H1 (cell line): ENCODE measurements around the gene MAPKAP1. TPM values are rescaled to one million over a fixed set of nuclear protein-coding genes. Genes with fewer than 3 reads are reported as not detected.

Source experiments
- CTCF ChIA-PET: fragments of 300-600 bp; sonication (Branson Sonifier 250); formaldehyde crosslinking; loops from one replicate; lab custom pipeline; 2021; ENCODE audit not compliant: partially characterized antibody; lab: Charles Lee
- POLR2A ChIA-PET: fragments of 300-600 bp; sonication (Branson Sonifier 250); formaldehyde crosslinking; loops from one replicate; lab custom pipeline; 2021; ENCODE audit warnings: inconsistent platforms; ENCODE audit not compliant: partially characterized antibody; lab: Charles Lee
- DNase-seq, 2 experiments: peaks; one replicate each; pipeline versions ENCODE4 v3.0.0 to v3.0.0-alpha.2; 2010 to 2022; ENCODE audit warnings: low spot score in 2 of 2, low read depth in 1 of 2, mixed read lengths in 1 of 2
- FAIRE-seq: peaks from 2 replicates; lab custom pipeline; 2011; peaks lifted over from hg19 to GRCh38; lab: Jason Lieb, UNC
- H2AFZ ChIP-seq: 2 replicates; pipeline ENCODE4 v1.8.1; 2012; ENCODE audit warnings: low read length, inconsistent platforms
- H2AK5ac ChIP-seq: 2 replicates; pipeline ENCODE4 v1.6.1; 2013; ENCODE audit warnings: low read depth, low read length
- H2BK120ac ChIP-seq: replicated peaks from 2 replicates; pipeline ENCODE3; 2013; ENCODE audit warnings: low read depth, low read length, inconsistent platforms
- H2BK12ac ChIP-seq: 2 replicates; pipeline ENCODE4 v1.6.1; 2013; ENCODE audit warnings: low read depth, low read length
- H2BK15ac ChIP-seq: 2 replicates; pipeline ENCODE4 v1.6.1; 2013; ENCODE audit warnings: low read length
- H2BK20ac ChIP-seq: 2 replicates; pipeline ENCODE4 v1.6.1; 2013; ENCODE audit warnings: low read length
- H2BK5ac ChIP-seq: 2 replicates; pipeline ENCODE4 v1.6.1; 2013; ENCODE audit warnings: low read depth, low read length
- H3K14ac ChIP-seq: 2 replicates; pipeline ENCODE4 v1.6.1; 2013; ENCODE audit warnings: inconsistent platforms; ENCODE audit not compliant: insufficient read length
- H3K18ac ChIP-seq: 2 replicates; pipeline ENCODE4 v1.6.1; 2013; ENCODE audit warnings: low read length; ENCODE audit errors: extremely low read depth
- H3K23ac ChIP-seq: 2 replicates; pipeline ENCODE4 v1.6.1; 2013; ENCODE audit warnings: inconsistent platforms; ENCODE audit not compliant: insufficient read length
- H3K23me2 ChIP-seq: 2 replicates; pipeline ENCODE4 v1.6.1; 2013; ENCODE audit warnings: low read depth, low read length
- H3K27ac ChIP-seq: 2 replicates; pipeline ENCODE4 v1.6.1; 2011; ENCODE audit warnings: low read depth, low read length, inconsistent platforms
- H3K27me3 ChIP-seq, 4 experiments: replicated peaks in 1 of 4; 1 replicate in 1 of 4; 2 replicates in 3 of 4; pipeline versions ENCODE4 v1.6.1 to v1.8.1; 2011 to 2013; ENCODE audit warnings: low read length in 3 of 4, mild to moderate bottlenecking in 3 of 4, inconsistent platforms in 2 of 4, mixed read lengths in 2 of 4, moderate library complexity in 1 of 4; ENCODE audit not compliant: control insufficient read depth in 3 of 4, insufficient read depth in 3 of 4; ENCODE audit errors: extremely low read depth in 1 of 4
- H3K36me3 ChIP-seq, 4 experiments: 2 replicates each; pipeline versions ENCODE4 v1.6.1 to v1.8.1; 2011 to 2013; ENCODE audit warnings: mild to moderate bottlenecking in 4 of 4, low read length in 3 of 4, moderate library complexity in 2 of 4, control low read depth in 1 of 4, inconsistent platforms in 1 of 4; ENCODE audit not compliant: insufficient read depth in 4 of 4, control insufficient read depth in 2 of 4
- H3K4ac ChIP-seq: replicated peaks from 2 replicates; pipeline ENCODE3; 2013; ENCODE audit warnings: low read length, low read depth, mixed read lengths, inconsistent platforms; ENCODE audit not compliant: insufficient read length
- H3K4me1 ChIP-seq, 4 experiments: replicated peaks in 1 of 4; 1 replicate in 1 of 4; 2 replicates in 3 of 4; pipeline versions ENCODE4 v1.6.1 to v1.8.1; 2011 to 2013; ENCODE audit warnings: low read length in 3 of 4, inconsistent platforms in 2 of 4, mixed read lengths in 1 of 4; ENCODE audit not compliant: insufficient read depth in 4 of 4, control insufficient read depth in 3 of 4
- H3K4me2 ChIP-seq, 2 experiments: 2 replicates each; pipeline versions ENCODE4 v1.6.1 to v1.8.1; 2011 to 2013; ENCODE audit warnings: low read depth in 2 of 2, low read length in 2 of 2, control low read depth in 1 of 2, inconsistent platforms in 1 of 2, mild to moderate bottlenecking in 1 of 2; ENCODE audit not compliant: insufficient read depth in 1 of 2
- H3K4me3 ChIP-seq, 4 experiments: fragments of 200-600, 300-600 bp in 1 of 4; sonication (generic), shearing (Covaris generic), sonication (Bioruptor Twin) in 1 of 4; 2 replicates each; pipeline versions ENCODE4 v1.5.1 to v1.8.1; 2011 to 2016; ENCODE audit warnings: low read length in 4 of 4, low read depth in 3 of 4, control low read depth in 2 of 4, inconsistent platforms in 2 of 4, mild to moderate bottlenecking in 2 of 4, mixed read lengths in 1 of 4, moderate library complexity in 1 of 4; ENCODE audit not compliant: insufficient read depth in 2 of 4; ENCODE audit errors: extremely low read depth in 1 of 4
- H3K56ac ChIP-seq: replicated peaks from 2 replicates; pipeline ENCODE3; 2013; ENCODE audit warnings: low read depth, mild to moderate bottlenecking, mixed read lengths, low read length, inconsistent platforms; ENCODE audit not compliant: insufficient read length
- H3K79me1 ChIP-seq: 2 replicates; pipeline ENCODE4 v1.6.1; 2013; ENCODE audit warnings: low read depth, low read length, control low read depth
- H3K79me2 ChIP-seq, 2 experiments: 2 replicates each; pipeline versions ENCODE4 v1.6.1 to v1.8.1; 2012 to 2013; ENCODE audit warnings: low read length in 2 of 2, mild to moderate bottlenecking in 2 of 2, inconsistent platforms in 1 of 2; ENCODE audit not compliant: insufficient read depth in 2 of 2, control insufficient read depth in 1 of 2
- H3K9ac ChIP-seq, 4 experiments: replicated peaks in 1 of 4; 1 replicate in 1 of 4; 2 replicates in 3 of 4; pipeline versions ENCODE4 v1.6.1 to v1.8.1; 2011 to 2013; ENCODE audit warnings: low read depth in 3 of 4, low read length in 3 of 4, control low read depth in 2 of 4, mild to moderate bottlenecking in 2 of 4, moderate library complexity in 2 of 4, inconsistent platforms in 1 of 4; ENCODE audit errors: extremely low read depth in 1 of 4
- H3K9me3 ChIP-seq, 2 experiments: 2 replicates each; pipeline versions ENCODE4 v1.6.1 to v1.8.1; 2012 to 2013; ENCODE audit warnings: mild to moderate bottlenecking in 2 of 2, moderate library complexity in 2 of 2, control low read depth in 1 of 2, inconsistent platforms in 1 of 2, low read depth in 1 of 2, low read length in 1 of 2, mixed read lengths in 1 of 2; ENCODE audit not compliant: insufficient read depth in 2 of 2
- H4K20me1 ChIP-seq, 2 experiments: replicated peaks in 1 of 2; 2 replicates each; pipeline versions ENCODE3 to v1.8.1; 2011 to 2013; ENCODE audit warnings: inconsistent platforms in 2 of 2, low read length in 2 of 2, mild to moderate bottlenecking in 1 of 2; ENCODE audit not compliant: insufficient read depth in 2 of 2, control insufficient read depth in 1 of 2
- H4K5ac ChIP-seq: 2 replicates; pipeline ENCODE4 v1.6.1; 2013; ENCODE audit warnings: low read length, low read depth, mixed read lengths, inconsistent platforms; ENCODE audit not compliant: insufficient read length
- H4K8ac ChIP-seq: 2 replicates; pipeline ENCODE4 v1.8.0; 2013; ENCODE audit warnings: mild to moderate bottlenecking, moderate library complexity, low read length, inconsistent platforms; ENCODE audit not compliant: insufficient read depth; ENCODE audit errors: extremely low read depth
- H4K91ac ChIP-seq: replicated peaks from 2 replicates; pipeline ENCODE3; 2013; ENCODE audit warnings: low read length, mixed read lengths, inconsistent platforms; ENCODE audit not compliant: insufficient read length
- EGR1 ChIP-seq: IDR thresholded peaks from 2 replicates; pipeline ENCODE4 v1.6.1; 2011; ENCODE audit warnings: low read depth, low read length, borderline replicate concordance
- EP300 ChIP-seq, 2 experiments: IDR thresholded peaks; 1 replicate in 1 of 2; 2 replicates in 1 of 2; pipeline ENCODE4 v1.6.1; 2011 to 2012; ENCODE audit warnings: low read depth in 2 of 2, low read length in 2 of 2, mild to moderate bottlenecking in 2 of 2, borderline replicate concordance in 1 of 2, inconsistent platforms in 1 of 2, moderate library complexity in 1 of 2
- JUN ChIP-seq: IDR thresholded peaks from 2 replicates; pipeline ENCODE4 v1.6.1; 2011; ENCODE audit warnings: low read depth, mild to moderate bottlenecking, improper control_type of control experiment, low read length
- JUND ChIP-seq: IDR thresholded peaks from 2 replicates; pipeline ENCODE4 v1.6.1; 2011; ENCODE audit warnings: mild to moderate bottlenecking, improper control_type of control experiment, low read length
- NANOG ChIP-seq: IDR thresholded peaks from 2 replicates; pipeline ENCODE4 v1.6.1; 2011; ENCODE audit warnings: low read length, low read depth, mild to moderate bottlenecking, inconsistent platforms; ENCODE audit not compliant: insufficient read depth, poor library complexity, severe bottlenecking
- NRF1 ChIP-seq: IDR thresholded peaks from 2 replicates; pipeline ENCODE4 v1.6.1; 2011; ENCODE audit warnings: mild to moderate bottlenecking, low read depth, low read length, improper control_type of control experiment
- RBBP5 ChIP-seq: IDR thresholded peaks from 2 replicates; pipeline ENCODE4 v1.7.1; 2012; ENCODE audit warnings: low read depth, mild to moderate bottlenecking, inconsistent platforms, low read length, moderate library complexity, borderline replicate concordance
- RFX5 ChIP-seq: IDR thresholded peaks from 2 replicates; pipeline ENCODE4 v1.6.1; 2011; ENCODE audit warnings: low read depth, low read length, improper control_type of control experiment, borderline replicate concordance
- SIRT6 ChIP-seq: IDR thresholded peaks from one replicate; pipeline ENCODE4 v1.7.1; 2012; ENCODE audit warnings: low read length, inconsistent platforms
- SP1 ChIP-seq: IDR thresholded peaks from 2 replicates; pipeline ENCODE4 v1.6.1; 2011; ENCODE audit warnings: low read depth, low read length
- SP2 ChIP-seq: IDR thresholded peaks from 2 replicates; pipeline ENCODE4 v1.6.1; 2012; ENCODE audit warnings: mild to moderate bottlenecking, low read length, inconsistent platforms
- SRF ChIP-seq: IDR thresholded peaks from 2 replicates; pipeline ENCODE4 v1.6.1; 2011; ENCODE audit warnings: mild to moderate bottlenecking, low read depth, low read length, moderate library complexity
- TCF12 ChIP-seq: IDR thresholded peaks from 2 replicates; pipeline ENCODE4 v1.6.1; 2011; ENCODE audit warnings: low read depth, mild to moderate bottlenecking, low read length
- TEAD4 ChIP-seq: IDR thresholded peaks from 2 replicates; pipeline ENCODE4 v1.6.1; 2012; ENCODE audit warnings: low read depth, low read length, inconsistent platforms, mixed read lengths
- WGBS, 2 experiments: shearing (Covaris generic) in 1 of 2; methylation state at CpG; one replicate each; pipeline versions ENCODE4 v1.1.6 to v1.1.7; 2013 to 2015; ENCODE audit warnings: low lambda C conversion rate in 2 of 2, mixed read lengths in 2 of 2, inconsistent platforms in 1 of 2, low coverage in 1 of 2, missing lambda C conversion rate in 1 of 2; ENCODE audit not compliant: insufficient replicate concordance in 2 of 2, insufficient coverage in 1 of 2, insufficient read length in 1 of 2; ENCODE audit errors: extremely low coverage in 1 of 2, missing lambda C conversion rate in 1 of 2; 5-methylcytosine and 5-hydroxymethylcytosine counted together
- polyA plus RNA-seq, 7 experiments: library from polyadenylated mRNA; depleted of rRNA in 3 of 7; stranded (reverse) in 5 of 7; unstranded in 2 of 7; fragments of >200 nt in 5 of 7; fragments of 200-250 nt in 2 of 7; gene quantifications; 1 replicate in 5 of 7; 2 replicates in 1 of 7; 4 replicates in 1 of 7; pipeline versions ENCODE4 v1.2.1 to v1.2.3, GENCODE V29; 2011 to 2013; ENCODE audit warnings: missing spikeins in 2 of 7, mixed read lengths in 2 of 7
- total RNA-seq: library from RNA; stranded (reverse); fragmentation: NEBNext Ultra II Directional; extraction: Animal tissue kit (Norgen Biotek cat#: 25700); gene quantifications from 2 replicates; pipeline ENCODE4 v1.2.1, GENCODE V29; 2021

The MAPKAP1 gene
- total and polyA plus RNA-seq, 2 of the 8 experiments (the other 6 are each of a cell fraction or from before 2014, with no cell fraction given): 79.2 to 140 TPM

DNA sequence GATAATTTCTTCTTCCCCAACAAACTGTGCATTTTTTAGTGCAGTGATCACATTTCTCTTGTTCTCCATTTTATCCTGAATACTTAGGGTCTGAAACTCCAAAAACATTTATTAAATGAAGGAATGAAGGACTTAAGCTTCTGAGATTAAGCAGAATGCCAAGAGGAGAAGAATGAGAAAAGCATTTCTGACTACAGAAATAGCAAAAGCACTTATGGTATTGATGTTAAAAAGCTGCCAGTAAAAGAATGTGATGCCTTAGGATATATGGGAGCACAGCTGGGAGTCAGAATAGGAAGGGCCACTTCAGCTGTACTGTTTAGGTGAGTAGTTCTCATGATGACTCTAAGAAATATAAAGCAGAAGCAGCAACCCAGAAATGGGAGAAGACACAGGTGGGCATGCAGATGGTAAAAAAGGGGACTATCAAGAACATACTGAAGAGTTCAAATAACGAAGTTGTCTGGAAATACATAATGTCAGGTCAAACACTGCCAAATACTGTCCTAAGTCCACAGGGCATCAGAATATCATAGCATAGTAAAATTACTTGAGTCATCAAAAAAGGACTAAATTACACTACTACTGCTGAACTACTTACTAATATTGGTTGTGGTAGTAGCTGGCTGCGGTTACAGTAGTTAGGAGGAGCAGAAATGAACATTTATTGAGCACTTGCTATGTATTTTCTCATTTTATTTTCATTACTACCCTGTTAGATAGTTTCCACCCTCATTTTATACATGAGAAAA is 132.7 kb downstream of the MAPKAP1 start:
- Histone ChIP-seq H3K4me3 (no peak overlapping the region), H2BK12ac (no peak overlapping the region), H3K9ac (no peak overlapping the region), H4K91ac (no peak overlapping the region), H3K56ac (no peak overlapping the region), H3K79me2 (no peaks in the 10 kb centered on the region), H3K36me3 (peaks cover 0 to 15% (median 2%) of the 10 kb centered on the region in 4 experiments; a peak in 3 of 8 replicates), H3K9me3 (peaks cover 31 to 40% of the 10 kb centered on the region in 2 experiments), H2BK20ac (no peak overlapping the region), H3K4me2 (no peak overlapping the region), H3K18ac (no peak overlapping the region), H4K5ac (no peak overlapping the region), H4K20me1 (no peaks in the 10 kb centered on the region), H2BK5ac (no peak overlapping the region), H3K27ac (no peak overlapping the region), H3K23ac (no peak overlapping the region), H3K4me1 (no peaks in the 10 kb centered on the region), H2AFZ (no peak overlapping the region), H3K27me3 (no peaks in the 10 kb centered on the region), H2BK15ac (no peak overlapping the region), H3K79me1 (no peaks in the 10 kb centered on the region), H4K8ac (no peak overlapping the region), H2BK120ac (no peak overlapping the region), H3K23me2 (no peaks in the 10 kb centered on the region), H2AK5ac (no peak overlapping the region), H3K4ac (no peak overlapping the region), H3K14ac (no peak overlapping the region)
- no peak for DNase-seq
- ChIA-PET POLR2A (no interaction called here), CTCF (interaction anchor here (1.2 kb wide), 2 partner anchors 16 to 56 kb away, joined by 3 read pairs; no protein-coding TSS in a partner anchor)
- 84% methylated on average over 2 of the region's 2 CpGs; no CpG with 5 or more reads in 1 of the 2 experiments for WGBS, 2 experiments
- FAIRE-seq: no peak
- no peak for TF ChIP-seq RBBP5
- TF ChIP-seq EGR1: no peak
- no peak for TF ChIP-seq TEAD4
- no peak for TF ChIP-seq NANOG
- no peak for TF ChIP-seq TCF12
- no peak for TF ChIP-seq SRF
- no peak for TF ChIP-seq NRF1
- TF ChIP-seq JUND: no peak
- no peak for TF ChIP-seq SIRT6
- TF ChIP-seq SP1: no peak
- no peak for TF ChIP-seq RFX5
- no peak for TF ChIP-seq JUN
- no peak for TF ChIP-seq EP300 (IDR thresholded peaks at IDR 0.05; ENCODE audit: borderline replicate concordance in 1 of 2, low read depth in 2 of 2, low read length in 2 of 2)
- TF ChIP-seq SP2: no peak
